Activated naive CD4-positive, alpha-beta T cell treated with anti-CD3 and anti-CD28 coated beads, Interleukin-2, amount 50 U/mL, for 16 hours (primary cell): Measurements from ENCODE around the gene SPOPL.
"Not testable (repeated sequence)": the region's sequence is repeated elsewhere in the genome, so short reads cannot be mapped to it uniquely, and the experiment has no call there.

ENCODE experiments used
- DNase-seq: peaks from one replicate; pipeline ENCODE4 v3.0.0-alpha.2; 2020

Gene SPOPL

DNA sequence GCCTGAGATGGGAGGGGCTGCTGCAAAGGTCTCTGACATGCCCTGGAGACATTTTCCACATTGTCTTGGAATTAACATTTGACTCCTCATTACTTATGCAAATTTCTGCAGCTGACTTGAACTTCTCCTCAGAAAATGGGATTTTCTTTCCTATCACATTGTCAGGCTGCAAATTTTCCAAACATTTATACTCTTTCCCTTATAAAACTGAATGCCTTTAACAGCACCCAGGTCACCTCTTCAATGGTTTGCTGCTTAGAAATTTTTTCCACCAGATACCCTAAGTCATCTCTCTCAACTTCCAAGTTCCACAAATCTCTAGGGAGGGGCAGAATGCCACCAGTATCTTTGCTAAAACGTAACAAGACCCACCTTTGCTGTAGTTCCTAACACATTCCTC lies 22.8 kb downstream of the SPOPL start:
- DNase-seq: not testable (repeated sequence)

DNA sequence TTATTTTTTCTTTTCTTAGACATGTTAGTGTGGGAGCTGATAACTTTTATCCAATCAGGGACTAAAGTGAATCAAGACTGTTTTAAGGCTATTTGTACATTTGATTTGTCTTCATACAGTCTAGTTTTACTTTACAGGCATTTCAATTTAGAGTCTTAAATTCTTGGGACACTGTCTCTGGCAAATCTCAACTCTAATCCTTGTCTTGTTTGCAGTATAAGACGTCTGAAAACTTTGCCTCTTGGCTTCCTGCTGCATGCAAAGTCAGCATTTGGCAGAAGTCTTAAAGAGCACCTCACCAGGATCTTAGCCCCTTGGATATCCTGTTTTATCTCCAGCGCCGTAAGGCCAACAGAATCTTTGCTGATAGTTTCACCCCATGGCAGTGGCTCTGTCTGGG lies 30.3 kb downstream of the SPOPL start:
- DNase-seq: no peak

DNA sequence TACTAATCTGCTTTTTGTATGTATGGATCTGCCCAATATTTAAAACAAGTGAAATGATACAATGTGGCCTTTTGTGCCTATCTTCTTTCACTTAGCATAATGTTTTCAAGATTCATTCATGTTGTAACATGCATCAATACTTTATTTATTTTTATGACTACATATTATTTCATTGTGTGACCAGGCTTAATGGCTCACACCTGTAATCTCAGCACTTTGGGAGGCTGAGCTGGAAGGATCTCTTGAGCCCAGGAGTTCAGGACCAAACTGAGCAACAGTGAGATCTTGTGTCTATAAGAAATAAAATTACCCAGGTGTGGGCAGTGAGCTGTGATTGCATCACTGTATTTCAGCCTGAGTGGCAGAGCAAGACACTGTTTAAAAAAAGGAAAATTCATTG lies 33.2 kb downstream of the SPOPL start:
- DNase-seq: no peak

DNA sequence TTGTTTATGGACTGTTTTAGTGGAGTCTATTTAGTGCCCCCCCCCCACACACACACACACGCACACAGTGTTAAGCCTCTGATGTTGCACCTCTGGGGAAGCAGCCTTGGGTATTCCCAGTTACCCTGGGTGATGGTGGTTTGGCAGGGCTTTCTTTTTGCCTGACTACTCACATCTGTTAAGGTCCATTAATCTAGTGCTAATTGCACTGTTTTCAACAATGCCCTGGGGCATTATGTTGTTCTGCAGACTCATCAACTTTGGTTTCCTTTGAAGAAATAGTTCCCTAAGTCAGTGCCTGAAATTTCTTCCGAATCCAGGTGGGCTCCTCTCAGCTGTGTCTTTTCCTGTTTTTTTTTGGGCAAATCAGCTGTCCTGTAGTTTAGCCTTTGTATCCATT lies 34.7 kb downstream of the SPOPL start:
- no peak for DNase-seq

DNA sequence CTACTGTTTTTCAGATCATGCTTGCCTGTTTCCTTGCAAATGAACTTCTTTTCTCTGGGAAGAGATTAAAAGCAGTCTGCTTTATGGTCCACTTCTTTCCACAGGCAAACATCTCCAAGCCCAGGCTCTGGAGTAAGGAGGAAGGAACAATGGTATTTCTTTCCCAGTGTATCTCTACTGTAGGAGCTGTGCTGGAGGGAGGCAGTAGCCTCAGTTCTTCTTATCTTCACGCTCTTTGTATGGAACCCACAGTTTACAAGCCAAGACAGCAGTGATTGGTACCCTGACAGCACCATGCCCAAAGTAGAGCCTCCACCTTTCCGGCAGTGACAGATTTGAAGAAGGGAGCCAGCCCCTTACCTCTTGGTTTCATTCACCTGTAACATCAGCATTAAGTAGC lies 35.2 kb downstream of the SPOPL start:
- DNase-seq: no peak

DNA sequence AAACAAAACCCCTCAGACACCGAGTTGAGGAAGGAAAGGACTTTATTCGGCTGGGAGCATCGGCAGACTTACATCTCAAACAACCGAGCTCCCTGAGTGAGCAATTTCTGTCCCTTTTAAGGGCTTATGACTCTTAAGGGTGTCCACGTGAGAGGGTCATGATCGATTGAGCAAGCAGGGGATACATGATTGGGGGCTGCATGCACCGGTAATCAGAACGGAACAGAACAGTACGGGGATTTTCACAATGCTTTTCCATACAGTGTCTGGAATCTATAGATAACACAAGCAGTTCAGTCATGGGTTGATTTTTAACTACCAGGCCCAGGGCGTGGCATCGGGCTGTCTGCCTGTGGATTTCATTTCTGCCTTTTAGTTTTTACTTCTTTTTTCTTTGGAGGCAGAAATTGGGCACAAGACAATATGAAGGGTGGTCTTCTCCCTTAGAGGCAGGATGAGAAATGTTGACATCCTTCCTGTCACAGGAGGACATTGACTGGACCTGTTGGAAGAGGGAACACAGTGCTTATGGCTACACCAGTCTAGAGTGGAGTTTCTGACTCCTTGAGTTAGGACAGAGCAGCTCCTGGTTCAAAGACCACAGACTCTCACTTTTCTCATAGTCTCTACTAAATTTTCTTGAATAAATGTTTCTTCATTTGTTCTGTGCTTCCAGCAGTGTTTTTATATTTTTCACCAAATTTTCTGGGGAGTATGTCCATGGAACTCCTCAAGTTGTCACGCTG lies 35.8 kb downstream of the SPOPL start:
- DNase-seq: no peak

DNA sequence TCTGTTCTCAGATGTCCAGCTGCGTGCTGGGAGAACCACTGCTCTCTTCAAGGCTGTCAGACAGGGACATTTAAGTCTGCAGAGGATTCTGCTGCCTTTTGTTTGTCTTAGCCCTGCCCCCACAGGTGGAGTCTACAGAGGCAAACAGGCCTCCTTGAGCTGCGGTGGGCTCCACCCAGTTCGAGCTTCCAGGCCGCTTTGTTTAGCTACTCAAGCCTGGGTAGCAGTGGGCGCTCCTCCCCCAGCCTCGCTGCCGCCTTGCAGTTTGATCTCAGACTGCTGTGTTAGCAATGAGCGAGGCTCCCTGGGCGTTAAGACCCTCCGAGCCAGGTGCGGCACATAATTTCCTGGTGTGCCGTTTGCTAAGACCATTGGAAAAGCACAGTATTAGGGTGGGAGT lies 42.6 kb downstream of the SPOPL start:
- DNase-seq: not testable (repeated sequence)

DNA sequence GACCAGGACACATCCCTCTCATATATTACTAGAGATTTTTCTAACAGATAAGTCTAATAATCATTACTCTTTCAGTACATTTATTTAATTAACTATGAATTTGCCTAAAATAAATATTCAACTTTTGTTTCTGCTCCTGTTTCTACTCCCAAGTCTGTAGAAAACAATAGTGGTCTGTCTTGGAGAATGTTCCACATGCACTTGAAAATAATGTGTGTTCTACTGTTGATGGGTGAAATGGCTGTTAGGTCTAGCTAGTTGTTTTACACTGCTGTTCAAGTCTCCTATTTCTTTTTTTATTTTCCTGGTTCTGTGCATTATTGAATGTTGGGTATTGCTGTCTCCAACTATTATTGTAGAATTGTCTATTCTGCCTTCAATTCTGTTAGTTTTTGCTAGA lies 47.2 kb downstream of the SPOPL start:
- no peak for DNase-seq

DNA sequence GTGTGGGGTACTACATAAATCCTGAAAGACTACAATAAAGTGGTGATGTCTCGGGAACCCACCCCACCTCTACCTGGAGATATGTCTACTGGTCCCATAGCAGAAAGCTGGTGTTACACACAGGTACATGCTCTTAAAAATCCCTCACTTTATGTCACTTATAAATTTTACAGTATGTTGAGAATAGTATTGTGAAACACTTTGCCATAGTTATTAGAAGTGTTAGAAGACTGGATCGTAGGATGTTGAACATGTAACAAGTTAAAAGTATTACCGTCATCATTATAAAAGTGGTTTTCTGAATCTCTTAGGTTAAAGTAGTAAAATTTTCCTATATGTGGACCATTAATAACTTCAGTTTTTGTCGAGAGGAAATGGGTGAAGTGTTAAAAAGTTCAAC lies 48.6 kb downstream of the SPOPL start:
- DNase-seq: no peak

DNA sequence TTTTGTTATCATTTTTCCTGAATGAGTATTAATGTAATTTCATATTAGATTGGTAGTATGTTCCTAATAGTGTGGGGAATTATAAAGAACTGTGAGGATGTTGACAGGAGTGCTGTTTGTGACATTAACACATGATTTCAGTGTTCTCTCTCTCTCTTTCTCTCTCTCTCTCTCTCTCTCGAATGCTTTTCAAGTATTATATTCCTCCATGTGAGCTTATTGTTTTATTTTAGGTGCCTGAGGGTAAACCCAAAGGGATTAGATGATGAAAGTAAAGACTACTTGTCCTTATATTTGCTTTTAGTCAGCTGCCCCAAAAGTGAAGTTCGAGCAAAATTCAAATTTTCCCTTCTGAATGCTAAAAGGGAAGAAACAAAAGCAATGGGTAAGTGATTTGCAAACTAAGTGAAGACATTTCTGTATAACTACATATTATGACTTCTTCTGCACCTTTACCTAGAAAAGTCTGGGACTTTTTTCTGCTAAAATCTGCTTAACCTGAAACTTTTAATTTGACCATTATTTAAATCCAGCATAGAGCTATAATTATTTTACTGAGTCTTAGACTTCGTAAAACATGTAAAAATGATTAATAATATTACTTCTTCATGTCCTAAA lies 49.2 kb downstream of the SPOPL start:
- DNase-seq: no peak

DNA sequence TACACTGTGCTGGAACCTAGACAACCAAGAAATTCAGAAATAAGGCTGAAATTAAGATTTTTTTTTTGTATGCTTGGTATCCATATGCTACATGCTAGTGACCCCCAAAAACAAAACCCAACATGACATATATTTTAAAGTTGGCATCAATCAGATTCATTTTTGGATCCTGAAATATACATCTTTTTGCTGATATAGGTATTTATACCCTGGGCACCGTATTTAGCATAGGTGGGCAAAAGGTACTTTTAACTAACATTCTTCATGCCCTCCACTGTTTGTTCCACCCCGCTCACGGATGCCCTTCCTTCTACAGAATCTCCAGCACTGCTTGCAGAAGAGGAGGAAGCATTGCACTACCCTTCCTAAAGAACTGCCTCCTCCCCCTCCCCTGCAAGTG lies 52.6 kb downstream of the SPOPL start:
- DNase-seq: no peak

DNA sequence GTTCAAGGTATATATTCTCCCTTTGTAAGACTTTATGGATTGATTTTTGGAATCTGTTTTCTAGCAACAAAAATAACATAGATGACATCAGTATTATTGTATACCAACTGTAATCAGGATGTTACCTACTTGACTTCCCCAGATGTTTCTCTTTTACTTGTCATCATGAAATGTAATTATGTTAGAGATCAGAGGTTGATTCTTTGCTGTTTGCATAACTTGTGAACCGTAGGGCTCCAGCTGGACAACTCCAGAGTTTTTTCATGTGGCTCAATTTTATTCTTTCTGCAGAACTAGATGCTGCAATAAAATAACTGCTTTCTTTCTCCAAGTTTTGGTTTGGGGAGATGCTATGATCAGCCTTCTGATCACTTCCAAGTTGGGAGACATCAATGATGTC lies 58.1 kb downstream of the SPOPL start:
- DNase-seq: no peak

DNA sequence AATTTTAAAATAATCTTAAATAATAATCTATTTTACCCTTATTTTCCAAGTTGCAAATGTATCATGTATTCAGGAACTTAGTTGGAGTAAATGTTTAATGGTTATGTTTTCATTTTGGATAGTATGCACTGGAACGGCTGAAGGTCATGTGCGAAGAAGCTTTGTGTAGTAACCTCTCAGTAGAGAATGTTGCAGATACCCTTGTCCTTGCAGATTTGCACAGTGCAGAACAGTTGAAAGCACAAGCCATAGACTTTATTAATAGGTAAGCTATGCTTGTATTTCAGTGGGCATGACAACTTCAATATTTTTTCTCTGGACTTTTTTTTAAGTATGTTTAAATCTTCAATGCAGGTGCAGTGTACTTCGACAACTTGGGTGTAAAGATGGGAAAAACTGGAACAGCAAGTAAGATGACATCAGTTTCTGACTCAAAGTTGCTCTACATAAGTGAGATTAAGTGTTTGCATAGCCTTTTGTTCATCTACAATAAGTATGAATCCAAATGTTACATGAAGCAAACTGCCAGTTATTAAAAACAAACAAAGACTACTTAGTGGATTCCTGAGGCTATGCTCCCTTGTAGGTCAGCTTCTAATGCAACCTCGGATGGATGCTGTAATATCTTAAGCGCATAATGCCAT lies 63.1 kb downstream of the SPOPL start:
- DNase-seq: no peak

DNA sequence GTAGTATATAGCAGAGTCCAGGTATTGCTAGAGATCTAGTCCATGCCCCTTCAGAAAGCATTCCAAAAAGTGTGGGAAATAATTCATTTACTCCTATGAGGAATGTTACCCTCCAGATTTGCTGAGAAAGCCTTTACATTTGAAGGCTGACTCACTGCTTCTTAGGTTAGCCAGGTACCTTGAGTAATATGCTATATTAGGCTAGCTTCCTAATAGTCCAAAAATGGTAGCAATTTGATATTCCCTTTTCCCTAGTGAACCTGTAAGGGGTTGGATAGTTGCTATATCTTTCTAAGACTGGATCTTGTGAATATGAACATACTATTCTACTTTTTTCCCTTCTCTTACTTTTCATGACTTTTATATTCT lies 63.6 kb downstream of the SPOPL start:
- no peak for DNase-seq

DNA sequence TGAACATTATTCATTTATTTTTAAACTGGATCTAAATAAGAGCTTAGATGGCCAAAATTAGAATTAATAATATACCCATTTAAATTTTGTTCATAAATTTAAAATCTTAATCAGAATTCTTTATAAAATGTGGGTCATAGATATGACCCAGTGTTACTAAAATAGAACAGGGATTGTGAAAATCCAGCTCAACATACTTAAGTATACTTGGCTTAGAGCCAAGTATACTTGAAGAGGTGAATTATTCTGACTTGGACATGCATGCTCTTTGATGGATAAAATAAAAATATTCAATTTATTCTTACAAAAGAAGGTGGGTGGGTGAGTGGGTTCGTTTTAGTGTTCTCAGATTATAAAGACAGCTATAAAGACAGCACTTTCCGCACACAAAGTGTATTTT lies 70.7 kb downstream of the SPOPL start:
- DNase-seq: no peak

DNA sequence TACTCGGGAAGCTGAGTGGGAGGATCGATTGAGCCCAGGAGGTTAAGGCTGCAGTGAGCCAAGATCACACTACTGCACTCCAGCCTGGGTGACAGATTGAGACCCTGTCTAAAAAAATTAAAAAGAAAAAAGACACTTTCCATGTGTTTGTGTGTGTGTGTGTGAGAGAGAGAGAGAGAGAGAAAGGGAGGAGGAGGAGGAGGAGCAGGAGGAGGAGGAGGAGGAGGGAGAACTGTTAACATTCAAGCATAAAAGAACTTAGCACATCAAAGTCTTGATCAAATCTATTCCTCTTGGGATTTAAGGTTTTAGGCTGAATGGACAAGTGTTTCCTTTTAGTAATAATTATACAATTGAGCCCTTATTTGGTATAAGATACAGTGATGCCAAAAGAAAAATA lies 75.5 kb downstream of the SPOPL start:
- no peak for DNase-seq

DNA sequence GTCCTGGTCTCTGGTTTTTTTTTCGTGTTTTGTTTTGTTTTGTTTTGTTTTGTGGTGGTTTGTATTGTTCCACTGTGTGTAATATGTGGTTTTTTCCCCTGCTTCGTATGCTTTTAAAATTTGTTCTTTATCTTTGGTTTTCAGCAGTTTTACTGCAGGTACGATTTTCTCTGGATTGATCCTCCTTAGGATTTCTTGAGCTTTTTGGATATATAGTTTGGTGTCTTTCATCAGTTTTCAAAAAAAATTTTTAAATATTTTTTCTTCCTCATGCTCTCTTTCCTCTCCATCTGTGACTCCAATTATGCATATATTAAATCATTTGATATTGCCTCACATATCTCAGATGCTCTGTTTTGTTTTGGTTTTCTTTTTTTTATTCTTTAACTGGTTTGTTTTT lies 78.0 kb downstream of the SPOPL start:
- DNase-seq: no peak

DNA sequence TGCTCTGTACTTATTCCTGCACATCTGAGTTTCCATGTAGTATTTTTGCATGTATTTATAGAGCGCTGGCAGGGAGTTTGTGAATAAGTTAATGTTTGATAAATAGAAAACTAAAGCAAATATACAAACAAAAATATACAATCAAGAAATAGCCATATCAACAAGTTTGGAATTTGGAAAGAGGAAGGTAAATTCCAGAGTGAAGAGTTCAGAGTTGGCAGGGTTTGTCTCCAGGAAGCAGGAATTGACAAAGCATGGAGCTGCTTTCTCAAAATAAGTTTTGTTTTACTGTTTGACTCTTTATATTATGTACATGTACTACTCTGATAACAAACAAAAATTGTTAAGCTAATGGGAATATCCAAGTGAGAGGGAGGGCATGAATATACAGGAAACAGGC lies 80.3 kb downstream of the SPOPL start:
- DNase-seq: no peak

DNA sequence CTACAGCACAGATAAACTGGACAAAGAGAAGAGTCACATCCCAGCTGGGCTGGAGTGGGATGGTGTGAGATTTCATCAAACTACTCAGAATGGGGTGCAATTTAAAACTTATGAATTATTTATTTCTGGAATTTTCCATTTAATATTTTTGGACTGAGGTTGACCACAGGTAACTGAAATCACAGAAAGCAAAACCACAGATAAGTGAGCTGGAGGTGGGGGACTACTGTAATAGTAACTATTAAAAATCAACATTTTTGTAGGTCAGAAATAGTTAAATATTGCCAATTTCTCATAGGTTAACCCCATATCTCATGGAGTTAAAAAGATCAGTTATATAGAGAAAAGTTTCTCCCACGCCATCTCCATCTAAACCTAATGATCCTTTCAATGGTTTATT lies 88.1 kb downstream of the SPOPL start:
- DNase-seq: no peak

DNA sequence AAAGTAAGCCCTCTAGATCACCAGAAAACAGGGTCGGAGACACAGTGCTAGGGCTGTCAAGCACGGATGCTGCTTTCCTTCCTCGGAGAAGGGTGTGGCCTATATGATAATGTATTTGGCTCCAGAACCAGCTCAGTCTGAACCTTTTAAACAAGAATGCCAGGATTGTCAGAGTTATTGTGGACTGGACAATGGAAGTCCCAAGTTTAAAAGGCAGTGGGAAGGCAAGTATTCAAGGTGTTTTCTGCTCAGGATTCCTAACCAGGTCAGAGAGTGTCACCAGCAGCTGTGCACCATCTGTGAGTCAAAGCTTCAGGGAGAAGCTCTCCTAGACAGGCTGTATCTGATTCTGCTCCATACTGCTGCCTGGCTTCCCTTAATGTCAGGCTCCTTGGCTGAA lies 94.8 kb downstream of the SPOPL start:
- no peak for DNase-seq

DNA sequence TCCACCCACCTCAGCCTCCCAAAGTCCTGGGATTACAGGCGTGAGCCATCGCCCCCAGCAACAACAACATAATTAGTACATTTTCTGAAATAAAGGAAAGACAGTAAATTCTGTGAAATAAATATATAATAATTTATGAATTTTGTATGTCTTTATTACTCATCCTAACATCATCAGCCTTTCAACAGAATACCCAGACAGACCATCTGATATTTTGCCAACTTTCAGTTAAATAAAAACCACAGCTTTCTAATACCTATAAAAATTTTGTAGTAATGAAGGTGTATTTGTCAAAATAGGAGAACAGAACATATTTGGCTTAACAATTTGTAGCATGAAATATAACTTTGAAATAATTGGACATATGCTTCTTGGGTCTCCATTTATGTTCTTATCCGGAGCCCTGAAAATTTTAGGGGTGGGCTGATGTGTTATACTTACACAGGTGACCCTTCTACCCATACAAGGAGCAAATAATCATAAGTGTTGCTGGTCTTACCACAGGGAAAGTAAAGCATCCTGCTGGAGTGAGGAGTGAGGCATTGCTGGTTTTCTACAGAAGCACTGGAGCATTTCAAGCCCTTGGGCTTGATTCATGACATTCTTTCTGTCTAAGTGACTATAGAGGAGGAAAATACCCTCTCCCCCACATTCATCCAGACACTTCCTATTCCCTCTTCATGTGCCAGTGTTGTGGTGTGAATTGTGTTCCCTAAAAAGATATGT lies 99.3 kb downstream of the SPOPL start:
- DNase-seq: no peak

DNA sequence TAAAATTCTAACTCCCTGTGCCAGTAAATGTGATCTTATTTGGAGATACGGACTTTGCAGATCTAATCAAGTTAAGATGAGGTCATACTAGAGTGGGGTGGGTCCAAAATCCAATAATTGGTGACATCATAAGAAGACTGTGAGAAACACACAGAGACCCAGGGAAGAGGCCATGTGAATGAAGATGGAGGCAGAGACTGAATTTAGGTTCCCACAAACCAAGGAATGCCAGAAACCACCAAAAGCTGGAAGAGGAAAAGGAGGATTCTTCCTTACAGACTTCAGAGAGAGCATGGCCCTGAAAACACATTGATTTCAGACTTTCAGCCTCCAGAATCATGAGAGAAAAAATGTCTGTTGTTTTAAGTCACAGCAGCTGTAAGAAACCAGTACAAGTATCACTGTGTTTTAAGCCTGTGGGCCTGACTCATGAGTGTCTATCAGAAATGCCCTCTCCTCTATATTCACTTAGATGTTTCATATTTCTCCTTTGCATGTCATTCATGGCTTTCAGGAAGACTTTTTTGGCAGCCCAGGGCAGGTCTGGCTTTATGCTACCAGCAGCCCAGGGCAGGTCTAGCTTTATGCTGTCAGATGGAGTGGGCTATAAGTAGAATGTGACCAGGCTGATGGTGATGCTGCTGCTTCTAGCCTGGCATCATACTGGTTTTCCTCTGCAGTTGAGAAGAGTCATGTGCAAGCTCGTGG lies 100.0 kb downstream of the SPOPL start:
- DNase-seq: no peak

DNA sequence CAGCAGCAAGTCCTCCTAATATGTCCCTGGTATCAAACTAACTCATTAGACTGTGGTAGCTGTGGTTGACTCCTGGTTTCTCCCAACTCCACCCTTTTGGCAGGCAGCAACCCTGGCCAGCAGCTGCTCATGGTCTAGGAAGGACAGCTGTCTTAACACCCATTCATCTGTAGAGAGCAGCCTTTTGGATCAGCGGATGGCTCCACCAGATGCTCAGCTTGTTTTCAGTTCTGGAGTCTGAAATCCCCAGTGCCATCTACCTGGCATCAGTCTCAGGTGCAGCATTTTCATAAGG lies 100.5 kb downstream of the SPOPL start:
- no peak for DNase-seq

DNA sequence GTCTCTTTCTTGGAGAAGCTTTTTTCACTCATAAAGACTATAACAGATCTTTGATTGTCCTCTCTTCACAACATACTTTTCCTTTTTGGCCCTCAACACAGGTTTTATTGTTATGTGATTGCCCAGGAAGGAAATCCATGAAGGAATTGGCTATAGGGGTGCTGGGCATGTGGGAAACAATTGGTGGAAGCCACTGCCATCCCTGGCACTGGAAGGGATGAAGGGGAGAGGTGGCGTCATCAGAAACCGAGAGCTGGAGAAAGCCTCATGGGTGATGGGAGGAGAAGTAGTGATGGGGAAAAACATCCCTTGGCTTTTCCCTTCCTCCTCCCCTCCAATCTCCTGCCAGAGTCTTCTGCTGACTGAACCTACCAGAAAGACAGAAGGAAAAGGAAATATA lies 106.2 kb downstream of the SPOPL start:
- no peak for DNase-seq
